GM19328 (cell line): ENCODE measurements around the gene ATP5PO.
"Not testable (repeated sequence)": the region's sequence is repeated elsewhere in the genome, so short reads cannot be mapped to it uniquely, and the experiment has no call there.

Experiments
- ATAC-seq: cut with Tn5 transposase; IDR thresholded peaks from one replicate; pipeline ENCODE4 v1.9.1; 2021; ENCODE audit warnings: mild to moderate bottlenecking, moderate library complexity; ENCODE audit not compliant: unreplicated experiment

The ATP5PO gene

DNA sequence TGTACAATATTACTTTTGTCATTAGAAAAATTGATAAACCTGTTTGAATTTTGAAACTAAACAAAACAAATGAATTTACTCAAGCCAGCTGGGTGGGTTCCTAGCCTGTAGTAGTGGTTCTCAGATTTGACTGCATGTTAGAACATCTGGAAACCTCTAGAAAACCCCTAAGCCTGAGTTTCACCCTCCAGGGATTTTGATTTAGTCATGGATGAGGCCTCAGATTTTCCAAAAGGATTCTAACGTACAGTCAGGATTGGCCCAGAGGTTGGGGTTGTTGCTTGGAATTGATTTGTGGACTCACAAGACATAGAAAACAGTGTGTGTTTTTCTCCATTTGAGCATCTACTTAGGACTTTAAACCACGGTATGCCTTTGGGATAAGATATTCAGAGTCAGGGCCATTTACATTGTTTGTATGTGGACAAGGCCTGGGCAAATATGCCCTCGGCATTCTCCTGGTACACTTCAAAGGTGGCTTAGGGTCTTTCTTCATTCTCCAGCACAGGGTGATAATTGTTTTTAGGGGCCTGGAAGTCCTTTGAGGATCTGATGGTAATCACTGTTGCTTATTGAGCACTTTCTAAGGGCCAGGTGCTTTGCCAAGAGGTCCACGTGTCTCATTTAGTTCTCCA is 42.6 kb downstream of the ATP5PO start:
- ATAC-seq: no peak

- ATAC-seq: no peak
Observed at GRCh38 chr21:33871171-33871570, 44.4 kb downstream of the ATP5PO start.

- no peak for ATAC-seq
Observed at GRCh38 chr21:33870768-33871167, 44.8 kb downstream of the ATP5PO start.

GRCh38 chr21:33869873-33870272 is 45.7 kb downstream of the ATP5PO start:
- no peak for ATAC-seq

DNA sequence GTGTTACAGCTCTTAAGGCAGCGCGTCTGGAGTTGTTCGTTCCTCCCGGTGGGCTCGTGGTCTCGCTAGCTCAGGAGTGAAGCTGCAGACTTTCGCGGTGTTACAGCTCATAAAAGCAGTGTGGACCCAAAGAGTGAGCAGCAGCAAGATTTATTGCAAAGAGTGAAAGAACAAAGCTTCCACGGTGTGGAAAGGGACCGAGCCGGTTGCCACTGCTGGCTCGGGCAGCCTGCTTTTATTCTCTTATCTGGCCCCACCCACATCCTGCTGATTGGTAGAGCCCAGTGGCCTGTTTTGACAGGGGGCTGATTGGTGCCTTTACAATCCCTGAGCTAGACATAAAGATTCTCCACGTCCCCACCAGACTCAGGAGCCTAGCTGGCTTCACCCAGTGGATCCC is 47.7 kb downstream of the ATP5PO start:
- ATAC-seq: not testable (repeated sequence)

DNA sequence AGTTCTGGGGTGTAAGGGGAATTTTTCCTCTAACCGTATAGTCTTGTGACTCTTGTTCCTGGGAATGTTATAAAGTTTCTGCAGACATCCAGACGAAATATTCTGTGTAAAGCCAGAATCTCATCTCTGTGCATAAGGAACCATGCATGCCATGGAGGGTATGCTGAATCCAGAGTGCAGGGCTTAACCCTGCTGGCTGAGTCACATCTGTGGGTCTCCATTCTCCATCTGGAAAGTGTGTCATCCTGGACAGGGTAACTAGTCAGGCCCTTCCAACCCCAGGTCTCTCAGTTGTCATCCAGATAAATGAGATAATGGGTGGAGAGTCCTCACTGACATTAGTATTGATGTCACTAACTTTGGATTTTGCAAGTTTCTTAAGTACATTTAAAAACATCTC is 48.8 kb downstream of the ATP5PO start:
- no peak for ATAC-seq

DNA sequence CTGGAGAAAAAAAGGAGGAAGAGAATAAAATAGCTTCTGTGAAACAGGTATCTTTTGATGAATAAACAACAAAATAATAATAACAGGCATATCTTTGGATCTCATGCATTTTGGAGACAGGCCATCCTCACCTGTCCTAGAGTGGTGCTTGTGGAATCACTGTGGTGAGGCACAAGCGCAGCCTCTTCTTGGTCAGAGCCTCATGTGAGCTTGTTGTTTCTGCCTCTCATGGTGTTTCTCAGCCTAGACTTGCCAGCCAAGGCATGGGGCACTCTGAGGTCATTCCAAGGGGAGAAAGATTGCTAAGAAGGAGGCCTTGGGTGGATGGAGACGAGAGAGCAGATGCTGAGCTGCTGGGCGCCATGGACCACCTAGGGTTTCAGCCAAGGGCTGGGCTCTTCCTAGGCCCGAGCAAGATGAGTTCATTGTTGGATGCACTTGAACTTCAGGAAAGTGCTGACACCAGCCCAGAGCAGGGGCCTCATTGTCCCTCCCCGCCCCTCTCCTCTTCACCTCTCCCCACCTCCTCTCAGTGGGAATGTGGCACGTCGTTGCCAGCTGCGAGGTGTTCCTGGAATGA is 49.5 kb downstream of the ATP5PO start:
- ATAC-seq: no peak

GRCh38 chr21:33865176-33865575 is 50.4 kb downstream of the ATP5PO start:
- ATAC-seq: no peak

- no peak for ATAC-seq
Observed at GRCh38 chr21:33864150-33864549, 51.5 kb downstream of the ATP5PO start.

GRCh38 chr21:33863191-33863590 is 52.4 kb downstream of the ATP5PO start:
- not testable (repeated sequence) for ATAC-seq

DNA sequence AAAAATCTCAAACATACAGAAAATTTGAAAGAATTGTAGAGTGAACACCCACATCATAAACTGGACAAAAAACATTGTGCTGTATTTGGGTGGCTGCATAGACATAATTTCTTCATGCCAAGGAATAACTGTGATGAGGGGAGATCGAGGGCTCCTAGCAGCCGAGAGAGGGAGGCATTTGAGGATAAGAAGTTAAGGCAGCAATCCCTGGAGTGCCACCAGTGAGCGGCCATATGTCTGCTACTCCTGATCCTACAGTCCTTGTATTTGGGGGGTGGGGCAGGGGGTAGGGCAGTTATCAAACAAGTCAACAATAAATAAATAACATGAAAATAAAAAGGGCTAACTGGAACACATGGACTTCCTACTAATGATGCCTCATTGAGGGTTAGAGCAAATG is 54.5 kb downstream of the ATP5PO start:
- ATAC-seq: no peak

- no peak for ATAC-seq
Observed at GRCh38 chr21:33860332-33860879, 55.2 kb downstream of the ATP5PO start.

GRCh38 chr21:33859373-33860102 is 56.1 kb downstream of the ATP5PO start:
- no peak for ATAC-seq

DNA sequence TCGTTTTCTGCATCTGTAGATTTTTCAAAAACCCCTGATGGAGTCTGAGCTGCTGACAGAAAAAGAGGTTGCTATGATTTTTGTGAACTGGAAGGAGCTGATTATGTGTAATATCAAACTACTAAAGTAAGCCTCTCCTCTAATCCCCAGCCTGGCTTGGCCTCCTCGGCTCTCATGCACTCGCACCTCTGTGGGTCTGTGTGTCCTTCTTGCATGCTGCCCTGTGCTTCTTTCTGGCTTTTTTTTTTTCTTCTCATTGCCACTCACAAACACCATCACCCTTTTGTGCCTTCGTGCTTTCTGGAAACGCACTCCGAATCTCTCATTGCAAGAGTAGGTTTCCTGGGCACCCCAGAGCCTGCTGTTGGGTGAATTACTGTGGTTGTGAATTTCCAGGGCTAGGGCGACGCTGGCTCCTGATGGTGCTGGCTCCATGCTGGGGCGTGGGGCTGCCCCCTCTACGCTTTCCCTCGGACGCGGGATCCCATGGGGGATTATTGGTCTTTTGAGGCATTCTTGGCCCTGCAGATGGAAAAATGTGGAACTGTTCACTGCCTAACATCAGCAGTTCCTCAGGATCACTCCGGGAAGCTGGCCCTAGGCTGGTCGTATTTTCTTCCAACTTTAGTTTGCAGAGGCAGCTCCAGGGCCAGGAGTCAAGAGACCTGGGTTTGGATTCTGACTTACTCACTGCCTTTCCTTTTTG is 56.8 kb downstream of the ATP5PO start:
- ATAC-seq: no peak

- ATAC-seq: no peak
Observed at GRCh38 chr21:33857846-33858666, 57.5 kb downstream of the ATP5PO start.

DNA sequence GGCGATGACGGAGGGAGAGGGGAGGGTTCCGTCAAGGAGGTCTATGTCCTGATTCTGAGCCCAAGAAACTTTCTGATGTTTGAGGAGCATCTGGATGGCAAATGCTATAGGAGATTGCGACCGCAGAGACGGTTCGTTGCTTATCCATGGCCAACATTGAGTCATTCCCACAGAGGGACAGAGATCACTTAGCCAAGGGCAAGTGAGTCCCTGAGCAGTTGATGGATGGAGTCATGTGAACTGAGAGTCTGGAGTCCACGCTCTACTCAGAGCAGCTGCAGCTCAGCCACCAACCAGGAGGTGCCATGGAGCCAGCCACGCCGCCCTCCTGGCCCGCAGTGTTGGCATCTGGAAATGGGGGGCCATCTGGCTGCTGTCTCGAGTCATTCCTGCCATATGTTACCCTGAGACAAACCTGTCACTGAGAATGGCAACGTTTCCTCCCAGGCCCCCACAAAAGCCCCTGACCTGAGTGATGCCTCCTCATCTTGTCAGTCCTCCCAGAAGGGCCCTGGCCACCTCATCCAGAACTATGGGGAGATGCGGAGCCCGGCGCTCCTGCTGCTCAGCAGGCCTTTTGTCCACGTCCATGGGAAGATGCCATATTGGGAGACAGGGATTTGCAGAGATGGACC is 58.6 kb downstream of the ATP5PO start:
- ATAC-seq: no peak

GRCh38 chr21:33855190-33855589 is 60.4 kb downstream of the ATP5PO start:
- no peak for ATAC-seq

GRCh38 chr21:33854604-33855003 is 61.0 kb downstream of the ATP5PO start:
- ATAC-seq: no peak
